ENCODE measurements around the gene ABCD4. TPM values are rescaled to one million over a fixed set of nuclear protein-coding genes. Genes with fewer than 3 reads are reported as not detected.

ABCD4 gene
- total and polyA plus RNA-seq, 4 donors = 30.3 to 124 (median 67.5) TPM

GRCh38 chr14:74309125-74310022 is 6.6 kb upstream of the ABCD4 start:
- no peaks in the 10 kb centered on the region for H3K27me3 ChIP-seq (ENCODE audit: control insufficient read depth, insufficient read depth, low read length)
- H3K4me1 ChIP-seq (ENCODE audit: control insufficient read depth, insufficient read depth, low read length) = no peaks in the 10 kb centered on the region
- WGBS (ENCODE audit: insufficient coverage) = 83% methylated on average over 1 of the region's 8 CpGs
- no peak overlapping the region for H3K4me3 ChIP-seq (ENCODE audit: low read depth, low read length)
- H3K36me3 ChIP-seq (ENCODE audit: control insufficient read depth, insufficient read depth, low read length) = no peaks in the 10 kb centered on the region
- no peaks in the 10 kb centered on the region for H3K9me3 ChIP-seq (ENCODE audit: control insufficient read depth, insufficient read depth, low read length)
- H3K27ac ChIP-seq (ENCODE audit: low read depth, low read length) = no peak overlapping the region
- DNase-seq (ENCODE audit: low read depth in 4 of 6, low spot score in 6 of 6) = no peak

- DNase-seq (ENCODE audit: low read depth in 4 of 6, low spot score in 6 of 6) = no peak
- Histone ChIP-seq H3K4me3 (ENCODE audit: low read depth, low read length) (no peak overlapping the region), H3K27me3 (ENCODE audit: control insufficient read depth, insufficient read depth, low read length) (no peaks in the 10 kb centered on the region), H3K9me3 (ENCODE audit: control insufficient read depth, insufficient read depth, low read length) (no peaks in the 10 kb centered on the region), H3K4me1 (ENCODE audit: control insufficient read depth, insufficient read depth, low read length) (no peaks in the 10 kb centered on the region), H3K36me3 (ENCODE audit: control insufficient read depth, insufficient read depth, low read length) (no peaks in the 10 kb centered on the region), H3K27ac (ENCODE audit: low read depth, low read length) (no peak overlapping the region)
- 95% methylated on average over 5 of the region's 5 CpGs for WGBS (ENCODE audit: insufficient coverage)
Observed at GRCh38 chr14:74308695-74309094, 6.0 kb upstream of the ABCD4 start.

DNA sequence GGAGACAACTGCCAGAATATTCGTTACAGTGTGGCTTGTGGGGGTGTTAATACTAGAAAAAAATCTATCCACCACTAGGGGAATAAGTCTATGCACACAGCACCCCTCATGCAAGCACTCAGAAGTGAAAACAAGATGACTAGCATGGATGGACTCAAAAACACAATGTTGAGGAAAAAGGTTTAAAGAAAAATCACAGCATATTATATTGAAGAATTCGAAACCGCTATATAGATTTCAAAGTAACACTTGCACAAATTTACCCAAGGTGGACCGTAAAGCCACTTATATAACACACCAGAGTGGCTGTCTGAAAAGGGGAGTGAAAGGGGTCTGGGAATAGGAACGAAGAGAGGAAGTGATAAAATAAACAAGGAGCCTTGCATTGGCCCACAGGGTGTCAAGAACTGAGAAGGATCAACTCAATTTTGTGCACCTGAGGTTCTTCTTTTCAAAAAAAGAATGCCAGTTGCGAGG is 544 bp downstream of the ABCD4 start:
- Histone ChIP-seq H3K36me3 (ENCODE audit: control insufficient read depth, insufficient read depth, low read length) (peaks cover 26% of the 10 kb centered on the region), H3K4me1 (ENCODE audit: control insufficient read depth, insufficient read depth, low read length) (peaks cover 16% of the 10 kb centered on the region), H3K27ac (ENCODE audit: low read depth, low read length) (peak overlapping the region; percentile 93), H3K9me3 (ENCODE audit: control insufficient read depth, insufficient read depth, low read length) (no peaks in the 10 kb centered on the region), H3K27me3 (ENCODE audit: control insufficient read depth, insufficient read depth, low read length) (no peaks in the 10 kb centered on the region), H3K4me3 (ENCODE audit: low read depth, low read length) (peak overlapping the region; percentile 97)
- 0% methylated on average over 2 of the region's 6 CpGs for WGBS (ENCODE audit: insufficient coverage)
- peak; percentile 7 to 78 (median 24) for DNase-seq (ENCODE audit: low read depth in 4 of 6, low spot score in 6 of 6)

DNA sequence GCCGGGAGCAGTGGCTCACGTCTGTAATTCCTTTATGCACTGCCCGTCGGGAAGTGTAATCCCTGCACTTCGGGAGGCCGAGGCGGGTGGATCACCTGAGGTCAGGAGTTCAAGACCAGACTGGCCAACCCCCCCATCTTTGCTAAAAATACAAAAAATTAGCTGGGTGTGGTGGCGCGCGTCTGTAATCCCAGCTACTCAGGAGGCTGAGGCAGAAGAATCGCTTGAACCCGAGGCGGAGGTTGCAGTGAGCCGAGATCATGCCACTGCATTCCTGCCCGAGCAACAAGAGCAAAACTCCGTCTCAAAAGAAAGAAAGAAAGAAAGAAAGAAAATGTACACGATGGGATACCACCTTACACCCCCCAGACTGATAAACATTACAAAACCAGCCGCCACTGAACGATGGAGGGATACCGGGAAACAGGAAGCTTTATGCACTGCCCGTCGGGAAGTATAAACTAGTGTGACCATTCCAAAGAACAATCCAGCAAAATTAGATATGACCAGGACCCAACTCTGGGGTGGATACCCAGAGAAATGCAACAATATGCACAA is 1.1 kb downstream of the ABCD4 start:
- peaks cover 29% of the 10 kb centered on the region for H3K36me3 ChIP-seq (ENCODE audit: control insufficient read depth, insufficient read depth, low read length)
- H3K27me3 ChIP-seq (ENCODE audit: control insufficient read depth, insufficient read depth, low read length) = no peaks in the 10 kb centered on the region
- no peaks in the 10 kb centered on the region for H3K9me3 ChIP-seq (ENCODE audit: control insufficient read depth, insufficient read depth, low read length)
- H3K27ac ChIP-seq (ENCODE audit: low read depth, low read length) = peak overlapping the region; percentile 93
- peak overlapping the region; percentile 97 for H3K4me3 ChIP-seq (ENCODE audit: low read depth, low read length)
- DNase-seq (ENCODE audit: low read depth in 4 of 6, low spot score in 6 of 6) = no peak
- H3K4me1 ChIP-seq (ENCODE audit: control insufficient read depth, insufficient read depth, low read length) = peaks cover 16% of the 10 kb centered on the region
- WGBS (ENCODE audit: insufficient coverage) = 33% methylated on average over 8 of the region's 22 CpGs

DNA sequence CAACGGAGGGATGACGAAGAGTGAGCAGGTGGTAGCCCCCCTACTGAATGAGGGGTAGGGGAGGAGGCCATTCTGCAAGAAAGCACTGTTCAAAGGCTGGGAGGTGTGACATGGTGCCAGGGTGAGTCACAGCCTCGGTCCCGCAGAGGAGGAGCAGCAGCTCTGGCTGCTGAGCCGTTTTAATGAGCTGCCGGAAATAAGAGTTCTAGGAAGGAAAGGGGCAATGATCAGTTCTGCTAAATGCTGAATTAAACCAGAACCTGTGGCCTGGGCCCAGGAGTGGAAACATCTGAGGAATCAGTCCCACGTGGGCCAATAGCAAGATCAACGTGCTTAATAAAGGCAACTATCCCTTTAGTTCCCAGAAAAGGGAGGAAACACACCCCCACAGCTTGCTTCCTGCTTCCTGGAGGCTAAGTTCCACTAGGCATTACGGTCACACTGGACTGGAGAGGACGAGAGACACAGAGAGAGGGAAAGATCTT is 3.6 kb downstream of the ABCD4 start:
- no peak for DNase-seq (ENCODE audit: low read depth in 4 of 6, low spot score in 6 of 6)
- no peaks in the 10 kb centered on the region for H3K9me3 ChIP-seq (ENCODE audit: control insufficient read depth, insufficient read depth, low read length)
- no peaks in the 10 kb centered on the region for H3K27me3 ChIP-seq (ENCODE audit: control insufficient read depth, insufficient read depth, low read length)
- peaks cover 16% of the 10 kb centered on the region for H3K4me1 ChIP-seq (ENCODE audit: control insufficient read depth, insufficient read depth, low read length)
- peaks cover 52% of the 10 kb centered on the region for H3K36me3 ChIP-seq (ENCODE audit: control insufficient read depth, insufficient read depth, low read length)
- no peak overlapping the region for H3K4me3 ChIP-seq (ENCODE audit: low read depth, low read length)
- 90% methylated on average over 10 of the region's 10 CpGs for WGBS (ENCODE audit: insufficient coverage)
- no peak overlapping the region for H3K27ac ChIP-seq (ENCODE audit: low read depth, low read length)

GRCh38 chr14:74297986-74298385 is 4.7 kb downstream of the ABCD4 start:
- no peak for DNase-seq (ENCODE audit: low read depth in 4 of 6, low spot score in 6 of 6)
- 89% methylated on average over 5 of the region's 10 CpGs for WGBS (ENCODE audit: insufficient coverage)
- no peak overlapping the region for H3K4me3 ChIP-seq (ENCODE audit: low read depth, low read length)
- peaks cover 55% of the 10 kb centered on the region for H3K36me3 ChIP-seq (ENCODE audit: control insufficient read depth, insufficient read depth, low read length)
- H3K27me3 ChIP-seq (ENCODE audit: control insufficient read depth, insufficient read depth, low read length) = no peaks in the 10 kb centered on the region
- H3K27ac ChIP-seq (ENCODE audit: low read depth, low read length) = no peak overlapping the region
- H3K4me1 ChIP-seq (ENCODE audit: control insufficient read depth, insufficient read depth, low read length) = peaks cover 12% of the 10 kb centered on the region
- H3K9me3 ChIP-seq (ENCODE audit: control insufficient read depth, insufficient read depth, low read length) = no peaks in the 10 kb centered on the region

- Histone ChIP-seq H3K36me3 (ENCODE audit: control insufficient read depth, insufficient read depth, low read length) (peaks cover 70% of the 10 kb centered on the region), H3K9me3 (ENCODE audit: control insufficient read depth, insufficient read depth, low read length) (no peaks in the 10 kb centered on the region), H3K4me3 (ENCODE audit: low read depth, low read length) (no peak overlapping the region), H3K27me3 (ENCODE audit: control insufficient read depth, insufficient read depth, low read length) (no peaks in the 10 kb centered on the region), H3K27ac (ENCODE audit: low read depth, low read length) (no peak overlapping the region), H3K4me1 (ENCODE audit: control insufficient read depth, insufficient read depth, low read length) (peaks cover 4% of the 10 kb centered on the region)
- no peak for DNase-seq (ENCODE audit: low read depth in 4 of 6, low spot score in 6 of 6)
- 97% methylated on average over 8 of the region's 9 CpGs for WGBS (ENCODE audit: insufficient coverage)
Observed at GRCh38 chr14:74296037-74296467, 6.7 kb downstream of the ABCD4 start.

- peaks cover 5% of the 10 kb centered on the region for H3K4me1 ChIP-seq (ENCODE audit: control insufficient read depth, insufficient read depth, low read length)
- no peak overlapping the region for H3K4me3 ChIP-seq (ENCODE audit: low read depth, low read length)
- no peaks in the 10 kb centered on the region for H3K27me3 ChIP-seq (ENCODE audit: control insufficient read depth, insufficient read depth, low read length)
- no peak overlapping the region for H3K27ac ChIP-seq (ENCODE audit: low read depth, low read length)
- H3K9me3 ChIP-seq (ENCODE audit: control insufficient read depth, insufficient read depth, low read length) = no peaks in the 10 kb centered on the region
- no peak for DNase-seq (ENCODE audit: low read depth in 4 of 6, low spot score in 6 of 6)
- no CpG with 5 or more reads among the region's 2 CpGs for WGBS (ENCODE audit: insufficient coverage)
- peaks cover 84% of the 10 kb centered on the region for H3K36me3 ChIP-seq (ENCODE audit: control insufficient read depth, insufficient read depth, low read length)
Observed at GRCh38 chr14:74293606-74294005, 9.1 kb downstream of the ABCD4 start.

- H3K27ac ChIP-seq (ENCODE audit: low read depth, low read length) = no peak overlapping the region
- DNase-seq (ENCODE audit: low read depth in 4 of 6, low spot score in 6 of 6) = no peak
Observed at GRCh38 chr14:74292061-74292460, 10.7 kb downstream of the ABCD4 start.

More at GRCh38 chr14:74292061-74292460, 10.7 kb downstream of the ABCD4 start:
- no peak overlapping the region for H3K4me3 ChIP-seq (ENCODE audit: low read depth, low read length)
- WGBS (ENCODE audit: insufficient coverage) = 91% methylated on average over 11 of the region's 11 CpGs
- no peaks in the 10 kb centered on the region for H3K9me3 ChIP-seq (ENCODE audit: control insufficient read depth, insufficient read depth, low read length)
- no peaks in the 10 kb centered on the region for H3K27me3 ChIP-seq (ENCODE audit: control insufficient read depth, insufficient read depth, low read length)
- peaks cover 86% of the 10 kb centered on the region for H3K36me3 ChIP-seq (ENCODE audit: control insufficient read depth, insufficient read depth, low read length)
- peaks cover 5% of the 10 kb centered on the region for H3K4me1 ChIP-seq (ENCODE audit: control insufficient read depth, insufficient read depth, low read length)
